ENCODE results near the gene TCHH. TPM values are rescaled to one million over a fixed set of nuclear protein-coding genes. Genes with fewer than 3 reads are reported as not detected.

The TCHH gene
- total RNA-seq, 1 donor from 2014 or later = not detected

DNA sequence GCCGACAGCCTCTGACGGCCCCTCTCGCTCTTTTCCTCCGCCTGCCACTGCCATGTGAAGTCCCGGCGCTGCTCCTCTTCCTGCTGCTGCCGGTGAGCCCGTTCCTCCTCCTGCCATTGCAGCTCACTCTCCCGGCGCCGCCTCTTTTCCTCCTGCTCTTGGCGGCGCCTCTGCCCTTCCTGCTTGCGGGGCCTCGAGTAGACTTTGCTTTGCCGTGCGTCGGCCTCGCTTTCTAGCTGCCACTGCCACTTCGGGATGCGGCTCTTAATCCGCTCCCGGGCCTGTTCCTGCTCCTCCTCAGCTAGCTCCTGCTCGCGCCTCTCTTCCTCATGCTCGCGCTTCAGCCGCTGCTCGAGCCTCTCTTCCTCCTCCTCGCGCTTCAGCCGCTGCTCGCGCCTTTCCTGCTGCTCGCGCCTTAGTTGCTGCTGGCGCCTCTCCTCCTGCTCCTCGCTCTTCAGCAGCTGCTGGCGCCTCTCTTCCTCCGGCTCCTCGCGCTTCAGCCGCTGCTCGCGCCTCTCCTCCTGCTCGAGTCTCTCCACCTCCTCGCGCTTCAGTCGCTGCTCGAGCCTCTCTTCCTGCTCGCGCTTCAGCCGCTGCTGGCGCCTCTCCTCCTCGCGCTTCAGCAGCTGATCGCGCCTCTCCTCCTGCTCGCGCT, 4.3 kb downstream of the TCHH start:
- POLR2A ChIA-PET = no interaction called here

DNA sequence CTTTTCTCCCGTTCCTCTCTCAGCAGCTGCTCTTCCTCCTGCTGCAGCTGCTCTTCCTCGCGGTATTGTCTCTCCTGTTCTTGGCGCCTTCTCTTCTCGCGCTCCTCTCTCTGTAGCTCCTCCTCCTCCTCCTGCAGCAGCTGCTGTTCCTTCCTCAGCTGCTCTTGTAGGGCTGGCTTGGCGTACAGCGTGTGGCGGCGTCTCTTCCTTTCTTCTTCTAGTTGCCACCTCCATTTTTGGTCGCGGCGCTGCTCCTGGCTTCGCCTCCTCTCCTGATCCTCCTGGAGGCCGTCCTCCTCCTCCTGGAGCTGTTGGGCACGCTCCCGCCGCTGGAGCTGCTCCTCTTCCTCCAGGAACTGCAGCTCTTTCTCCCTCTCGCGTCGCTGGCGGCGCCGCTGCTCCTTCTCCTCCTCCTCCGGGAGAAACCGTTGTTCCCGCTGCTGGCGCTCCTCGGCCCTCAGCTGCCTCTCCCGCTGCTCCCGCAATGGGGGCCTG, 4.8 kb downstream of the TCHH start:
- CTCF ChIA-PET = no interaction called here
- Mint-ChIP-seq H3K4me3 (no peak overlapping the region), H3K36me3 (ENCODE audit: low read depth) (no peaks in the 10 kb centered on the region), H3K4me1 (no peaks in the 10 kb centered on the region), H3K9me3 (no peaks in the 10 kb centered on the region), H3K27ac (no peak overlapping the region), H3K27me3 (peaks cover 3% of the 10 kb centered on the region)
- TF ChIP-seq, protein P1, sequence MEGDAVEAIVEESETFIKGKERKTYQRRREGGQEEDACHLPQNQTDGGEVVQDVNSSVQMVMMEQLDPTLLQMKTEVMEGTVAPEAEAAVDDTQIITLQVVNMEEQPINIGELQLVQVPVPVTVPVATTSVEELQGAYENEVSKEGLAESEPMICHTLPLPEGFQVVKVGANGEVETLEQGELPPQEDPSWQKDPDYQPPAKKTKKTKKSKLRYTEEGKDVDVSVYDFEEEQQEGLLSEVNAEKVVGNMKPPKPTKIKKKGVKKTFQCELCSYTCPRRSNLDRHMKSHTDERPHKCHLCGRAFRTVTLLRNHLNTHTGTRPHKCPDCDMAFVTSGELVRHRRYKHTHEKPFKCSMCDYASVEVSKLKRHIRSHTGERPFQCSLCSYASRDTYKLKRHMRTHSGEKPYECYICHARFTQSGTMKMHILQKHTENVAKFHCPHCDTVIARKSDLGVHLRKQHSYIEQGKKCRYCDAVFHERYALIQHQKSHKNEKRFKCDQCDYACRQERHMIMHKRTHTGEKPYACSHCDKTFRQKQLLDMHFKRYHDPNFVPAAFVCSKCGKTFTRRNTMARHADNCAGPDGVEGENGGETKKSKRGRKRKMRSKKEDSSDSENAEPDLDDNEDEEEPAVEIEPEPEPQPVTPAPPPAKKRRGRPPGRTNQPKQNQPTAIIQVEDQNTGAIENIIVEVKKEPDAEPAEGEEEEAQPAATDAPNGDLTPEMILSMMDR (IDR thresholded peaks at IDR 0.05) = no peak
- intact Hi-C loops (cut with micrococcal nuclease) = no loop called here
- ATAC-seq (ENCODE audit: low read depth) (peak; percentile 28), DNase-seq (no peak)
- POLR2A ChIA-PET = no interaction called here

More for the DNA sequence above, 4.3 kb downstream of the TCHH start:
- Mint-ChIP-seq H3K27ac (no peak overlapping the region), H3K27me3 (peaks cover 6% of the 10 kb centered on the region), H3K9me3 (no peaks in the 10 kb centered on the region), H3K4me1 (no peaks in the 10 kb centered on the region), H3K36me3 (ENCODE audit: low read depth) (no peaks in the 10 kb centered on the region), H3K4me3 (no peak overlapping the region)
- DNase-seq = peak; percentile 18
- intact Hi-C loops (cut with micrococcal nuclease) = no loop called here
- CTCF ChIA-PET = no interaction called here
- TF ChIP-seq, protein P1 (IDR thresholded peaks at IDR 0.05) = no peak
- ATAC-seq (ENCODE audit: low read depth) = no peak

DNA sequence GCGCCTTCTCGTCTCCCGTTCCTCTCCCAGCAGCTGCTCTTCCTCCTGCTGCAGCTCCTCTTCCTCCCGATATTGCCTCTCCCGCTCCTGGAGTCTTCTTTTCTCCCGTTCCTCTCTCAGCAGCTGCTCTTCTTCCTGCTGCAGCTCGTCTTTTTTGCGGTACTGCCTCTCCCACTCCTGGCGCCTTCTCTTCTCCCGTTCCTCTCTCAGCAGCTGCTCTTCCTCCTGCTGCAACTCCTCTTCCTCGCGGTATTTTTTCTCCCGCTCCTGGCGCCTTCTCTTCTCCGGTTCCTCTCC, 5.3 kb downstream of the TCHH start:
- H3K4me1 Mint-ChIP-seq = no peaks in the 10 kb centered on the region
- ATAC-seq (ENCODE audit: low read depth) = no peak
- intact Hi-C loops (cut with micrococcal nuclease) = no loop called here
- H3K27me3 Mint-ChIP-seq = peaks cover 7% of the 10 kb centered on the region
- ChIA-PET POLR2A (interaction anchor here (1.0 kb wide), 1 partner anchor 155 kb away, joined by 4 read pairs; no protein-coding TSS in a partner anchor), CTCF (no interaction called here)
- no peak overlapping the region for H3K27ac Mint-ChIP-seq
- no peak overlapping the region for H3K4me3 Mint-ChIP-seq
- H3K36me3 Mint-ChIP-seq (ENCODE audit: low read depth) = no peaks in the 10 kb centered on the region
- TF ChIP-seq, protein P1 (IDR thresholded peaks at IDR 0.05) = no peak
- no peak for DNase-seq
- H3K9me3 Mint-ChIP-seq = no peaks in the 10 kb centered on the region

DNA sequence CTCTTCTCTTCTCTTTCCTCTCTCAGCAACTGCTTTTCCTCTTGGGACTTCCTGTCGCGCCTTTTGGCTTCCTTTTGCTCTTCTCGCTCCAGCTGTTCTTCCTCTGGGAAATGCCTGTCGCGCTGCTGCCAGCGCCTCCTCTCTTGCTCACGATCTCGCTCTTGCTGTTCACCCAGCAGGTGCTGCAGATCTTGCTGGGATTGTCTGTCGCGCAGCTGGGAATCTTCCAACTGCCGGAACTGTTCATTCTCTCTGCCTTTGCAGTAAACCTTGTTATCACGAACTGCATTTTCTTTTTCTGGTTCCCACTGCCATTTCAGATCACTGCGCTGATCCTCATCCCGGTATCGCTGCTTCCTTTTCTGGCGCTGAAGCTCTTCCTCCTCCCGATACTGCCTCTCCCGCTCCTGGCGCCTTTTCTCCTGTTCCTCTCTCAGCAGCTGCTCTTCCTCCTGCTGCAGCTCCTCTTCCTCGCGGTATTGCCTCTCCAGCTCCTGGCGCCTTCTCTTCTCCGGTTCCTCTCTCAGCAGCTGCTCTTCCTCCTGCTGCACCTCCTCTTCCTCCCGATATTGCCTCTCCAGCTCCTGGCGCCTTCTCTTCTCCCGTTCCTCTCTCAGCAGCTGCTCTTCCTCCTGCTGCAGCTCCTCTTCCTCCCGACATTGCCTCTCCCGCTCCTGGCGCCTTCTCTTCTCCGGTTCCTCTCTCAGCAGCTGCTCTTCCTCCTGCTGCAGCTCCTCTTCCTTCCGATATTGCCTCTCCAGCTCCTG, 5.8 kb downstream of the TCHH start:
- POLR2A ChIA-PET = interaction anchor here (1.0 kb wide), 1 partner anchor 154 kb away, joined by 4 read pairs; no protein-coding TSS in a partner anchor
- no peak overlapping the region for H3K4me3 Mint-ChIP-seq
- no peaks in the 10 kb centered on the region for H3K36me3 Mint-ChIP-seq (ENCODE audit: low read depth)
- H3K9me3 Mint-ChIP-seq = no peaks in the 10 kb centered on the region
- no peaks in the 10 kb centered on the region for H3K4me1 Mint-ChIP-seq
- H3K27ac Mint-ChIP-seq = no peak overlapping the region
- CTCF ChIA-PET = no interaction called here
- DNase-seq = no peak
- ATAC-seq (ENCODE audit: low read depth) = no peak
- intact Hi-C loops (cut with micrococcal nuclease) = no loop called here
- H3K27me3 Mint-ChIP-seq = peaks cover 7% of the 10 kb centered on the region
- TF ChIP-seq, protein P1 (IDR thresholded peaks at IDR 0.05) = no peak

DNA sequence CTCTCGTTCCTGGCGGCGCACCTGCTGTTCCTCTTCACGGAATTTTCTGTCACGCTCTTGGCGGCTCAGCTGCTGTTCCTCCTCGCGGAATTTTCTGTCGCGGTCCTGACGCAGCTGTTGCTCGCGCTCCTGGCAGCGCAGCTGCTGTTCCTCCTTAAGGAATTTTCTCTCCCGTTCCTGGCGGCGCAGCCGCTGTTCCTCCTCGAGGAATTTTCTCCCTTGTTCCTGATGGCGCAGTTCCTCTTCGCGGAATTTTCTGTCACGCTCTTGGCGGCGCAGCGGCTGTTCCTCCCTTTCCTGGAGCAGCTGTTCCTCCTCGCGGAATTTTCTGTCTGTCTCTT, 6.4 kb downstream of the TCHH start:
- H3K4me1 Mint-ChIP-seq = no peaks in the 10 kb centered on the region
- no peak overlapping the region for H3K4me3 Mint-ChIP-seq
- H3K36me3 Mint-ChIP-seq (ENCODE audit: low read depth) = no peaks in the 10 kb centered on the region
- DNase-seq (no peak), ATAC-seq (ENCODE audit: low read depth) (no peak)
- TF ChIP-seq, protein P1 (IDR thresholded peaks at IDR 0.05) = no peak
- no peaks in the 10 kb centered on the region for H3K9me3 Mint-ChIP-seq
- CTCF ChIA-PET = no interaction called here
- H3K27ac Mint-ChIP-seq = no peak overlapping the region
- peaks cover 7% of the 10 kb centered on the region for H3K27me3 Mint-ChIP-seq
- POLR2A ChIA-PET = no interaction called here
- intact Hi-C loops (cut with micrococcal nuclease) = no loop called here

Data from activated B cell treated with CpG ODN at 0.5 μM for 24 hours (primary cell).